NOMO-1 treated with dmso at 0.1 percent for 144 hours (cell line): Measurements from ENCODE around the gene ADGRD2.

Experiments
- DNase-seq: peaks from one replicate; lab custom pipeline; 2025; ENCODE audit not compliant: unreplicated experiment; lab: John Stamatoyannopoulos, UW

ADGRD2 gene

GRCh38 chr9:124457079-124457886 is 7.0 kb downstream of the ADGRD2 start:
- DNase-seq, result no peak

- no peak for DNase-seq
Measured at GRCh38 chr9:124457887-124458431, 7.7 kb downstream of the ADGRD2 start.

GRCh38 chr9:124458441-124458840 is 8.2 kb downstream of the ADGRD2 start:
- DNase-seq, result no peak

- DNase-seq, result no peak
Measured at GRCh38 chr9:124462739-124463138, 12.5 kb downstream of the ADGRD2 start.

- DNase-seq, result no peak
Measured at GRCh38 chr9:124465736-124466135, 15.5 kb downstream of the ADGRD2 start.

- no peak for DNase-seq
Measured at GRCh38 chr9:124467410-124468060, 17.3 kb downstream of the ADGRD2 start.

GRCh38 chr9:124468061-124468740 is 17.9 kb downstream of the ADGRD2 start:
- no peak for DNase-seq

- no peak for DNase-seq
Measured at GRCh38 chr9:124469011-124469832, 19.0 kb downstream of the ADGRD2 start.

- no peak for DNase-seq
Measured at GRCh38 chr9:124470306-124470705, 20.1 kb downstream of the ADGRD2 start.

- no peak for DNase-seq
Measured at GRCh38 chr9:124470726-124471125, 20.5 kb downstream of the ADGRD2 start.

- DNase-seq, result no peak
Measured at GRCh38 chr9:124471761-124472160, 21.5 kb downstream of the ADGRD2 start.

- DNase-seq, result no peak
Measured at GRCh38 chr9:124472770-124473169, 22.5 kb downstream of the ADGRD2 start.

- no peak for DNase-seq
Measured at GRCh38 chr9:124473310-124473709, 23.1 kb downstream of the ADGRD2 start.

GRCh38 chr9:124474151-124474550 is 23.9 kb downstream of the ADGRD2 start:
- DNase-seq, result no peak

- DNase-seq, result no peak
Measured at GRCh38 chr9:124475158-124475867, 25.1 kb downstream of the ADGRD2 start.

- DNase-seq, result no peak
Measured at GRCh38 chr9:124475868-124476690, 25.8 kb downstream of the ADGRD2 start.

GRCh38 chr9:124477211-124477647 is 27.0 kb downstream of the ADGRD2 start:
- no peak for DNase-seq

GRCh38 chr9:124477648-124478285 is 27.5 kb downstream of the ADGRD2 start:
- no peak for DNase-seq

GRCh38 chr9:124478354-124478753 is 28.1 kb downstream of the ADGRD2 start:
- no peak for DNase-seq
